K562 (cell line): Measurements from ENCODE around the gene DTX3.
"Not testable (repeated sequence)": the region's sequence is repeated elsewhere in the genome, so short reads cannot be mapped to it uniquely, and the experiment has no call there.

Experiments
- ATF3 ChIP-seq, 2 experiments: fragments of 450-650 bp in 1 of 2; sonication (generic) in 1 of 2; formaldehyde crosslinking in 1 of 2; IDR thresholded peaks in 1 of 2; conservative IDR thresholded peaks in 1 of 2; 2 replicates each; pipeline versions ENCODE4 v1.6.1 to v1.8.1; 2016 to 2023; ENCODE audit warnings: mild to moderate bottlenecking in 2 of 2, moderate library complexity in 2 of 2, inconsistent platforms in 1 of 2, missing genetic modification reagents in 1 of 2
- L3MBTL2 ChIP-seq: fragments of 450-650 bp; IDR thresholded peaks from 2 replicates; pipeline ENCODE4 v1.6.1; 2016; ENCODE audit warnings: mild to moderate bottlenecking, moderate library complexity
- MXI1 ChIP-seq: IDR thresholded peaks from 2 replicates; pipeline ENCODE4 v1.6.1; 2011; ENCODE audit warnings: low read depth, mild to moderate bottlenecking, improper control_type of control experiment, low read length
- ZHX1 ChIP-seq: fragments of 150-350 bp; conservative IDR thresholded peaks from 2 replicates; pipeline ENCODE4 v1.6.1; 2014; ENCODE audit warnings: low read length

- not testable (repeated sequence) for TF ChIP-seq ZHX1; ATF3 (IDR thresholded peaks at IDR 0.05); ATF3 (CRISPR knock-in tag; conservative IDR thresholded peaks at IDR 0.05); L3MBTL2; MXI1
Observed at GRCh38 chr12:57588951-57589610, 15.5 kb upstream of the DTX3 start.
